Keratinocyte (primary cell): Measurements from ENCODE around the gene COPS8. TPM values are rescaled to one million over a fixed set of nuclear protein-coding genes. Genes with fewer than 3 reads are reported as not detected.

Experiments
- DNase-seq: peaks from one replicate; pipeline ENCODE4 v3.0.0-alpha.2; 2011; ENCODE audit warnings: low read depth, missing footprints, low spot score
- FAIRE-seq: peaks from 2 replicates; lab custom pipeline; 2011; peaks lifted over from hg19 to GRCh38; lab: Jason Lieb, UNC
- H2AFZ ChIP-seq: 2 replicates; pipeline ENCODE4 v1.6.0; 2012; ENCODE audit warnings: low read length, control low read depth, inconsistent platforms; ENCODE audit not compliant: control insufficient read depth
- H3K27ac ChIP-seq: 2 replicates; pipeline ENCODE4 v1.5.1; 2011; ENCODE audit warnings: low read length; ENCODE audit not compliant: control insufficient read depth, insufficient read depth
- H3K27me3 ChIP-seq: 3 replicates; pipeline ENCODE4 v1.6.0; 2011; ENCODE audit warnings: low read length; ENCODE audit not compliant: control insufficient read depth, insufficient read depth; ENCODE audit errors: extremely low read depth
- H3K36me3 ChIP-seq, 2 experiments: 2 replicates in 1 of 2; 3 replicates in 1 of 2; pipeline ENCODE4 v1.5.1; 2011; ENCODE audit warnings: low read length in 2 of 2, mild to moderate bottlenecking in 1 of 2; ENCODE audit not compliant: control insufficient read depth in 2 of 2, insufficient read depth in 2 of 2; ENCODE audit errors: extremely low read depth in 1 of 2
- H3K4me1 ChIP-seq: 3 replicates; pipeline ENCODE4 v1.5.1; 2011; ENCODE audit warnings: low read length; ENCODE audit not compliant: control insufficient read depth, insufficient read depth; ENCODE audit errors: extremely low read depth
- H3K4me2 ChIP-seq: 3 replicates; pipeline ENCODE4 v1.6.0; 2011; ENCODE audit warnings: low read depth, low read length; ENCODE audit not compliant: control insufficient read depth, insufficient read depth; ENCODE audit errors: extremely low read depth
- H3K4me3 ChIP-seq, 3 experiments: fragments of 200-600 bp in 1 of 3; sonication (generic) in 1 of 3; 2 replicates in 2 of 3; 3 replicates in 1 of 3; pipeline ENCODE4 v1.5.1; 2011 to 2016; ENCODE audit warnings: low read length in 3 of 3, mild to moderate bottlenecking in 3 of 3, control low read depth in 2 of 3, inconsistent platforms in 1 of 3, low read depth in 1 of 3, mixed read lengths in 1 of 3, mixed run types in 1 of 3, moderate library complexity in 1 of 3; ENCODE audit not compliant: control insufficient read depth in 2 of 3, insufficient read depth in 2 of 3; ENCODE audit errors: extremely low read depth in 1 of 3
- H3K79me2 ChIP-seq: 2 replicates; pipeline ENCODE4 v1.6.0; 2012; ENCODE audit warnings: low read length; ENCODE audit not compliant: control insufficient read depth, insufficient read depth
- H3K9ac ChIP-seq: 3 replicates; pipeline ENCODE4 v1.6.0; 2011; ENCODE audit warnings: low read length; ENCODE audit not compliant: control insufficient read depth, insufficient read depth; ENCODE audit errors: extremely low read depth
- H3K9me1 ChIP-seq: 3 replicates; pipeline ENCODE4 v1.6.0; 2011; ENCODE audit warnings: low read length; ENCODE audit not compliant: control insufficient read depth, insufficient read depth; ENCODE audit errors: extremely low read depth
- H3K9me3 ChIP-seq: 2 replicates; pipeline ENCODE4 v1.5.1; 2012; ENCODE audit warnings: low read depth, low read length; ENCODE audit not compliant: control insufficient read depth
- H4K20me1 ChIP-seq: 3 replicates; pipeline ENCODE4 v1.6.0; 2011; ENCODE audit warnings: low read length; ENCODE audit not compliant: control insufficient read depth, insufficient read depth; ENCODE audit errors: extremely low read depth
- EZH2 ChIP-seq: IDR thresholded peaks from one replicate; pipeline ENCODE4 v1.6.1; 2012; ENCODE audit warnings: inconsistent platforms, mild to moderate bottlenecking, low read length, moderate library complexity
- dilution Hi-C: fragments of 300-500 bp; cut with MboI; formaldehyde crosslinking; loops from one replicate; pipeline ENCODE4 v1.7.0; 2020; ENCODE audit warnings: low sequenced_read_pairs; ENCODE audit not compliant: extremely low pct_ligation_motif_present
- polyA plus RNA-seq, 5 experiments: library from polyadenylated mRNA; depleted of rRNA in 3 of 5; stranded (reverse) in 3 of 5; stranded (forward) in 1 of 5; unstranded in 1 of 5; fragments of >200 nt; gene quantifications; 1 replicate in 1 of 5; 2 replicates in 3 of 5; 3 replicates in 1 of 5; pipeline versions ENCODE4 v1.2.1 to v1.2.3, GENCODE V29; 2011 to 2012; ENCODE audit warnings: missing spikeins in 2 of 5, low read depth in 1 of 5, low replicate concordance in 1 of 5
- TF ChIP-seq, protein P1 (sequence below), 3 experiments: IDR thresholded peaks in 1 of 3; conservative IDR thresholded peaks in 1 of 3; optimal IDR thresholded peaks in 1 of 3; 2 replicates in 2 of 3; 3 replicates in 1 of 3; pipeline versions ENCODE3 to v1.5.1; 2011; ENCODE audit warnings: low read length in 3 of 3, mild to moderate bottlenecking in 3 of 3, moderate library complexity in 2 of 3, control low read depth in 1 of 3, inconsistent platforms in 1 of 3; ENCODE audit not compliant: insufficient read depth in 2 of 3; ENCODE audit errors: extremely low read depth in 1 of 3

Gene COPS8
- polyA plus RNA-seq, 1 donor (not counting 4 experiments of a cell fraction or from before 2014, with no cell fraction given): 136 TPM

GRCh38 chr2:237068005-237068576 lies 17.6 kb upstream of the COPS8 start:
- Histone ChIP-seq H3K79me2 (no peaks in the 10 kb centered on the region), H3K9me1 (no peaks in the 10 kb centered on the region), H3K27me3 (no peaks in the 10 kb centered on the region), H3K4me2 (no peak overlapping the region), H4K20me1 (no peaks in the 10 kb centered on the region), H3K9ac (no peak overlapping the region), H2AFZ (no peak overlapping the region), H3K27ac (no peak overlapping the region), H3K9me3 (no peaks in the 10 kb centered on the region), H3K4me1 (no peaks in the 10 kb centered on the region), H3K4me3 (no peak overlapping the region), H3K36me3 (no peaks in the 10 kb centered on the region)
- FAIRE-seq (no peak), DNase-seq (no peak)
- TF ChIP-seq EZH2: no peak
- dilution Hi-C loops: no loop called here

- Histone ChIP-seq H3K79me2 (no peaks in the 10 kb centered on the region), H2AFZ (no peak overlapping the region), H3K36me3 (no peaks in the 10 kb centered on the region), H3K27ac (no peak overlapping the region), H3K4me2 (no peak overlapping the region), H3K4me1 (peaks cover 3% of the 10 kb centered on the region), H3K27me3 (no peaks in the 10 kb centered on the region), H3K9ac (no peak overlapping the region), H4K20me1 (no peaks in the 10 kb centered on the region), H3K9me3 (no peaks in the 10 kb centered on the region), H3K4me3 (no peak overlapping the region), H3K9me1 (no peaks in the 10 kb centered on the region)
- peak; percentile 38 for DNase-seq
- FAIRE-seq: peak; percentile 44
- TF ChIP-seq, protein P1, sequence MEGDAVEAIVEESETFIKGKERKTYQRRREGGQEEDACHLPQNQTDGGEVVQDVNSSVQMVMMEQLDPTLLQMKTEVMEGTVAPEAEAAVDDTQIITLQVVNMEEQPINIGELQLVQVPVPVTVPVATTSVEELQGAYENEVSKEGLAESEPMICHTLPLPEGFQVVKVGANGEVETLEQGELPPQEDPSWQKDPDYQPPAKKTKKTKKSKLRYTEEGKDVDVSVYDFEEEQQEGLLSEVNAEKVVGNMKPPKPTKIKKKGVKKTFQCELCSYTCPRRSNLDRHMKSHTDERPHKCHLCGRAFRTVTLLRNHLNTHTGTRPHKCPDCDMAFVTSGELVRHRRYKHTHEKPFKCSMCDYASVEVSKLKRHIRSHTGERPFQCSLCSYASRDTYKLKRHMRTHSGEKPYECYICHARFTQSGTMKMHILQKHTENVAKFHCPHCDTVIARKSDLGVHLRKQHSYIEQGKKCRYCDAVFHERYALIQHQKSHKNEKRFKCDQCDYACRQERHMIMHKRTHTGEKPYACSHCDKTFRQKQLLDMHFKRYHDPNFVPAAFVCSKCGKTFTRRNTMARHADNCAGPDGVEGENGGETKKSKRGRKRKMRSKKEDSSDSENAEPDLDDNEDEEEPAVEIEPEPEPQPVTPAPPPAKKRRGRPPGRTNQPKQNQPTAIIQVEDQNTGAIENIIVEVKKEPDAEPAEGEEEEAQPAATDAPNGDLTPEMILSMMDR (optimal IDR thresholded peaks at IDR 0.05 in 1 of 3, IDR thresholded peaks at IDR 0.05 in 1 of 3, conservative IDR thresholded peaks at IDR 0.05 in 1 of 3; ENCODE audit: extremely low read depth in 1 of 3, insufficient read depth in 2 of 3, low read length in 3 of 3): peak; percentile 93 to 98 (median 94)
- TF ChIP-seq EZH2: no peak
- dilution Hi-C loops: no loop called here
Observed at GRCh38 chr2:237072067-237072931, 13.4 kb upstream of the COPS8 start.
